ENCODE measurements around the gene PRRT1B.

DNA sequence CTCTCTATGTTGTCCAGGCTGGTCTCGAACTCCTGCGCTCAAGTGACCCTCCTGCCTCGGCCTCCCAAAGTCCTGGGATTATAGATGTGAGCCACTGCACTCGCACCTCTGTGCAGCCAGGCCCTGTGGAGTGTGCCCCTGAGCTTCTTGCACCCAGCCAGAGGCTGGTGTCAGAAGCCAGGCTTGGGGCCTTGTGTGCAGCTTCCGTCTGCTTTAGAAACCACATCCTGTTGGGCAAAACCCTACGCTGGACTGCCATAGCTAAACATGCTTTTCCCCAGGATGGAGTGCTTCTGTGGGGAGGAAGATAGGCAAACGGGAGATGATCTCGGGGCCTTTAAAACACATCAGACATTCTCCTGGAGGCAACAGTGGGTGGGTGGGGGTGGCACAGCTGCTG, 40.1 kb downstream of the PRRT1B start:
- TF ChIP-seq POLR2AphosphoS5 (IDR thresholded peaks at IDR 0.05; ENCODE audit: borderline replicate concordance, low read depth, low read length), result no peak
- TF ChIP-seq EZH2 (IDR thresholded peaks at IDR 0.05), result no peak
